Raji (cell line): Measurements from ENCODE around the gene SPATA25.

Source experiments
- POLR2A ChIP-seq: IDR thresholded peaks from 2 replicates; pipeline ENCODE4 v1.6.1; 2011; ENCODE audit warnings: low read depth, low read length, control low read depth; ENCODE audit not compliant: insufficient read depth

Gene SPATA25

DNA sequence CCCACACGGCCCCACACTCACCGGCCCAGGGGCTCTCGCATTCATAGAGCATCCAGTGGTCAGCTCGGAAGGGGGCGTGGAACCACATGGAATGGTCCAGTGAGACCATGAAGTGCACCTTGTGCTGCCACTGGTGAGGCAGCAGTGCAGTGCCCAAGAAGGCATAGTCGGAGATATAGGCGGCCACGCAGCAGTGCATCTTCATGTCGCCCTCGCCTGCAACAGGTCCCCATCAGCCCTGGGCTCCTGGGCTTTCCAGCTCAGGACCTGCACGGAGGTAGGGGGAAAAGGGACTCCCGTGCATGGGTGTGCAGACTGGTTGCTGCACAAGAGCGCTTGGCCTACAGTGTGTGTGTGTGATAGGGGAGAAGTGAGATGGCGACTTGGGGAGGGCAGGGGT, 43.9 kb downstream of the SPATA25 start:
- TF ChIP-seq POLR2A = no peak

- no peak for TF ChIP-seq POLR2A
These were observed 45.1 kb downstream of the SPATA25 start for GRCh38 chr20:45842169-45842812.

DNA sequence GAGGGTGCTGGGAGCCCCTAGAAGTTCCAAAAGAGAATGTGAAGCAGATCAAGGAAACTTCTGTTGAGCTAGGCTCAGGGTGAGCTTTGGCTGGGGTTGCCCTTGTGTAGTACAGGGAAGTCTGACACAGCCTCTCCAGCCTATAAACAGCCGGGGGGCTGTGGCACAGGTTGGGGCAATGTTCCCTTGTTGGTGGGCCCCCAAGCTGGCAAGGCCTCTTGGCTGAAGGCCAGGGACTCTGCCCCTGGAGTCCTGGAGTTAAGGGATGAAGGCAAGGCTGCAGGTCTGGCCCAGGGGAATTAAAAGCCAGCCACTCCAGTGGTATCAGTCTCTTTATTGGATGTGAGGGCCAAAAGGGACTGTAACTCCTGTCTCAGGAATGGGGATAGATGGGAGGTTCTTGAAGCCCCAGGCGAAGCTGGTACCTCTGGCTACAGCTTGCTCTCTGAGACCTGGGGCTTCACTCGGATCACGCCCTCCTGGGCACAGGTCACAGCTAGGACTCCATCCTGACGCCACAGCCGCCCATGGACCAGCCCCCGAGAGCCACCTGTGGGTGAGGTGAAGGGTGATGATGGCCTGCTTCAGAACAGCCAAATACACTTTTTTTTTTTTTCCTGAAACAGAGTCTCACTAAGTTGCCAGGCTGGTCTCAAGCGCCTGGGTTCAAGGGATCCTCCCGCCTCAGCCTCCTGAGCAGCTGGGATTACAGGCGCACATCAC, 45.9 kb downstream of the SPATA25 start:
- TF ChIP-seq POLR2A = no peak

- TF ChIP-seq POLR2A = no peak
These were observed 46.7 kb downstream of the SPATA25 start for GRCh38 chr20:45840700-45841198.

- no peak for TF ChIP-seq POLR2A
These were observed 50.6 kb downstream of the SPATA25 start for GRCh38 chr20:45836841-45837240.
